Stimulated activated CD8-positive, alpha-beta memory T cell treated with anti-CD3 and anti-CD28 coated beads, Interleukin-4, amount 100 ng/mL, for 4 hours (primary cell): ENCODE data around the gene C5orf58.

ENCODE experiments used
- DNase-seq, 2 donors: peaks; one replicate each; pipeline ENCODE4 v3.0.0-alpha.2; 2020; ENCODE audit warnings: low read depth in 2 of 2, low spot score in 1 of 2

C5orf58 gene

DNA sequence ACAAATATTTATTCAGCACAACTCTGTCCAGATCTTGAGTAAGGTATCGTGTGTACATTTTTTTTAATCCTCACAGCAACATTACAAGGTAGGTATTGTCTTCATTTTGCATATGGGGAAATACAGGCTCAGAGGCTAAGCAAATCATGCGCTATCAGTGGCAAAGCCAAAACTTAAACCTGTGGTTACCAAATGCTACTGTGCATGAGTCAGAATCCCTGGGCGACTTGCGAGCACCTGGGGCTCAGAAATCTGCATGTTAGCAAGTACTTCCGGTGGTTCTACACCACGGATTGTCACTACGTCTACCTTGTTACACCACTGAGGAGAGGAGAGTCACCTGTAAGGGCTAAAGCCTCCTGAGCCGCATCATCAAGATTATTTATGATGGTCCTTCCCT lies 21.3 kb downstream of the C5orf58 start:
- peak; percentile 44 to 51 for DNase-seq

GRCh38 chr5:170256571-170256970 lies 23.8 kb downstream of the C5orf58 start:
- DNase-seq: no peak

GRCh38 chr5:170257370-170257769 lies 24.6 kb downstream of the C5orf58 start:
- no peak for DNase-seq

DNA sequence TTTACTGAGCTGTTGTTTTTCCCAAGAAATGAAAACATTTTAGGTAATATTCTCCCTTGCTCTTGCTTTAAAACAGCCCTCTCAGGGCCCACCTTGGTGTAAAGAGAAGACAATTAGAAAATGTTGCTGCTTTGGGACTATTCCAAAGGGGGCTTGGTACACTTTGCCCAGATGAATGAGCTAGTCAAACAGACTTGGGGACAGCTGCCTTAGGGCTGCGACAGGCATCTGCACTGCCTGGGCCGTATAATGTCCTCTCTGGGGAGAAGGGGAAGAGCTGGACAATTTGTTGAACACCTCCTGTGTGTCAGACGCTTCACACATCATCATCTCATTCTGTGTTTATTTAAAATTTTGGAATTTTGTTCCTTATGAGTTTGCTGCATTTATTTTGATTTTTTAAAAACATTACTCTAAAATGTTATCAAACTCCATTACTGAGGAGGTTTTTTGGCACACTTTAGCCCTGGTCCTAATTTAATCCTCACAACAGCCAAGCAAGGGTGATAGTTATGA lies 28.8 kb downstream of the C5orf58 start:
- DNase-seq: no peak

GRCh38 chr5:170262061-170263045 lies 29.6 kb downstream of the C5orf58 start:
- no peak for DNase-seq

- DNase-seq: no peak
Measured at GRCh38 chr5:170263906-170264305, 31.1 kb downstream of the C5orf58 start.

GRCh38 chr5:170265522-170265921 lies 32.7 kb downstream of the C5orf58 start:
- DNase-seq: no peak

DNA sequence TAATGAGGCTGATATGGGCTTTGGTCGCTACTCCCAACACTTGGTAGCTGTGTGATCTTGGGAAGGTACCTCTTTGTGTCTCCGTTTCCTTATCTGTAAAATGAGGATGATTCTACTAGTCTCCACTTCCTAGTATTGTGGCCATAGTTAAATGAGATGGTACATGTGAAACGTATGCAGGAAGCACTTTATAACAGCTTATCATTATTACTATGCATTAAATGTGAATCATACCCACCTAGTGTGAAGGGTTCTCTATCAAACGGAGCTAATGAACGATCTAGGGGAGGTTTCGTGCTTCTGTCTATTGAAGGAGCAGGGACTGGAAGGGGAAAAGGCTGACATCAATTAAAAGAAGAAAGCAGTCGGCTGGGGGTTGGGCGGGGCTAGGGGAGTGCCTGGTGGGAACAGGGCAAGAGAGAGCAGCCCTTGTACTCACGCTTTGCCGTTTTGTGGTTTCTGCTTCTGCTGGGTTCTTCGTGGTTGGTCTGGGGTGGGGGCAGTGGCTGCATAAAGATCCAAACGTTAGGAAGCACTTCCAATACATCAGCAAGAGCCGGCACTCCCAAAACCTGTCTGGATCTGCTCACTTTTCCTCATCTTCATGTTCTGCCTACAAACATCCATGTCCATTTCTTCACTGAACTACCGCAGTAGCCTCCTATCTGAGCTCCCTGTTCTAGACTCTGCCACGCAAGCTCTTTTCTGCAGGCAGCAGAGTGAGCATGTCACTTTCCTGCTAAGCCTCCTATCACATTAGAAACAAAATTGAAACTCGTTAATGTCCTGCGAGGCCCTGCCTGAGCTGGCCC lies 34.0 kb downstream of the C5orf58 start:
- no peak for DNase-seq

DNA sequence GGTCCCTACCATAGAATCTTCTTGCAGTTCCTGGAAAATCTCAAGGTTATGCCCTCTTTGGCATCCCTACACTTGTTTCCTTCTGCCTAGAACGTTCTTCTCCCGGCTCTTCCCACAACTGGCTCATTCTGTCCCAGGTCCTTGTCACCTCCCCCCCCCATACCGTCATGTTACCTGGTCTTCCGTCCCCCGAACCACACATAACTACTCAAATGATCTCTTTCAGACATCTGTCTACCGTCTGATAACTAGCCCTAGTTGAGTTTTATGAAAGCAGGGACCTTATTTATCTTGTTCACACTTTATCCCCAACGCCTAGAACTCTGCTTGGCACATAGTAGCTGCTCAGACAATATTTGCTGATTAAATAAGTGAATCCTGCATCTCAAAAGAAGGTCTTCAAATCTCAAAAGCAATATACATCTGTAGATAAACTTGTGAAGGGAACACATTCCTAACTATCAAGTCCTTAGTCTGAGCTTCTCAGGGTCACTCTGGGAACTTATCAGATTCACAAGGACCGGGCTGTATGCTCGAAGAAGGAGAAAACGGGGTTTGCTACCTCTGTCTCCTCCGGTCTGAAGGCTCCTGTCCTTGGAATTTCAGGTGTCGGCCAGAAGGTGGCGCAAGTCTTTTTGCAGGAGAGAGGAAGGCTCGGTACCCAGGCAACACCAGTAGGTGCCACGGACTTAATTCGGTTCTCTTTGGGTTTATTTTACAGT lies 34.8 kb downstream of the C5orf58 start:
- peak; percentile 53 to 59 for DNase-seq

GRCh38 chr5:170268153-170268689 lies 35.4 kb downstream of the C5orf58 start:
- no peak for DNase-seq

GRCh38 chr5:170268884-170269283 lies 36.1 kb downstream of the C5orf58 start:
- no peak for DNase-seq

- peak in 1 of 2 donors; percentile 43 for DNase-seq
Measured at GRCh38 chr5:170269579-170269978, 36.8 kb downstream of the C5orf58 start.

GRCh38 chr5:170270293-170271069 lies 37.7 kb downstream of the C5orf58 start:
- DNase-seq: no peak

GRCh38 chr5:170273968-170274710 lies 41.4 kb downstream of the C5orf58 start:
- DNase-seq: no peak

DNA sequence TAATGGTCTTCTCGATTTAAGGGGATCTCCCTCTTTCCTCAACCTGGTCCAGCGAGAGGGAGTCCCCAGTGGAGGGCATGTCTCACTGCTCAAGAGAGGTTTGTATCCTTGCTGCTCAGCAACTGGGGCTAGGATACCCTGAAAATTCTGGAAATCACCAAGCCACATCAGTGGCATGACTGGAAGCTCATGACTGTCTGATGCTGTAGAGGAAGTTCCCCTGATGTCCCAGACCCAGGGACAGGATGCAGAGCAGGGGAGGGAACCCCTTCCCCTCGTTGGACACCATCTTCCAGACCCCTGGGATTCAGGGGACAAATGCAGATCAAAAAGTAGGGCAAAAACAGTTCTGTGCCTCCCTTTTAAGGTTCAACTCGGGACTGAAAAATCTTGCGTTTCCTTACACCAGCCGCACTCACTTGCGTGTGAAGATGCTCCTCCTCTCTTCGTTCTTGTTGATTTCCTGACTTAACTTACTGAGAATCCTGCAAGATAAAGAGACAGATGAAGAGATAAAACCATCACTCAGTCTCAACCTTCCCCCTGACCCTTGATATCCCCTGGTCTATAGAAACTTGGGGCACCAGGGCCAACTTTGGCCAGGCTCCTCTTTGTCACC lies 42.7 kb downstream of the C5orf58 start:
- DNase-seq: no peak

- DNase-seq: no peak
Measured at GRCh38 chr5:170276140-170276539, 43.4 kb downstream of the C5orf58 start.

DNA sequence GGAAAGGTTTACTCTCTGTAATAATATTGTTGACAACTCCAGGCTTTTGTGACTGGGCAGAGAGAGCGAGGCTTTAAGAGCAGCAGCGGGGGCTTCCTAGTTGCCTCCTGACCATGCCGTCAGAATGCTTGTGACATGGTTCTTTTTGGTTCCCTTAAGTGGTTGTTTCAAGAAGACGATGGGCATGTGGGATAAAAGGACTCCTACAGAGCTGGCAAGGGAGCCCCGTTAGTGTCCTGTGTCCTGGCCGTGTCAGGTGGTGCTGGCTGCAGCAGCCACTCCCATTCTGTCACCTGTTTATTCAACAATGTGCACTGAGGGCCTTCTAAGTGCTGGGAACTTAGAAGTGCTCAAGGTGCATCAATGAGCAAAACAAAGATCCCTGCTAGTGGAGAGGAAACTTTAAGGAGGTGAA lies 45.1 kb downstream of the C5orf58 start:
- no peak for DNase-seq

- peak; percentile 58 to 77 for DNase-seq
Measured at GRCh38 chr5:170278611-170279458, 46.0 kb downstream of the C5orf58 start.
